T-helper 1 cell treated with Interleukin-12 subunit alpha and Interleukin-12 subunit beta and Interleukin-4 antibody, amounts not matched to agents 30 ng/mL and 1 ng/mL, for 36 hours (primary cell): ENCODE data around the gene MRPL33. TPM values are rescaled to one million over a fixed set of nuclear protein-coding genes. Genes with fewer than 3 reads are reported as not detected.

Experiments used
- intact Hi-C: fragments of 100-400 bp; cut with micrococcal nuclease; formaldehyde crosslinking; loops from one replicate; pipeline ENCODE4 v1.15.1; 2024
- total RNA-seq: library from RNA; stranded (reverse); gene quantifications from 2 replicates; pipeline ENCODE4 v1.2.3, GENCODE V29; 2022

Gene MRPL33
- total RNA-seq, 1 donor from 2014 or later, result 33.4 TPM

DNA sequence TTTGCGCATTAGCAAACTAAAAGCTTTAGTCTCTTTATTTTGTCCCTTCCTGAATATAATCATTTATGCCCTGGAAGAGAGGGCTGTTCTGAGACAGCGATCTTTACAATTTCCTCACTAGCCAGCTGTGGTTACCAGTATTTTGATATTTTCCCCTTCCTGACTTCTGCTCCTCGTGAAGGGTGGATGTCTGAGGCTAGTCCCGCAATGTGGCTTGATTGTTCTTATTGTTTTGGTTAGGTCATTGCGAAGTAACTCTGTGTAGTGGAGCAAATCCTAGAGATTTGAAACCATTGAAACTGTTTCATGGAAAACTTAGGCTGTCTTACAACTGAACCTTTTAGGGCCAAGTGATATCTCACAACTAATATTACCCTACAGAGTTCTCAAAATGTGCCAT, 2.4 kb downstream of the MRPL33 start:
- intact Hi-C loops, result loop anchor here (5.0 kb wide), 2 partner anchors 183 to 478 kb away; no protein-coding TSS in a partner anchor

DNA sequence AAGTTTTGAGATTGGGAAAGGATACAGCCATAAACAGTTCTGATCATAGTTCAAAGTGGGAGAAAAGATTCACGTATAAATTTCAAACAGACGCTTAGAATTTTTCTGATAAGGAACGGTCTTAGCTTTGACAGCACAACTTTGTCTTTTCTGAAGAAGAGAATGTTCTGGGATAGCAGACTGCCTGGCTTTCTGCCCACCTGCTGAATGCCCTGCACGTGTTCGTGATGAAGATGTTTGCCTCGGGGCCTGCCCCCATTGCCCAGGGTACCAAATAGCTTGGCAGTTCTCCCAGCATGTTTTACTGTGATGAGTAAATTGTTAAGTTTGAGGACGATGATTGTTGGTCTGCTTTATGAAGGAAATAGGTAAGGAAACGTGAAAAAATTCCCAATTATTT, 4.6 kb downstream of the MRPL33 start:
- intact Hi-C loops, result no loop called here

DNA sequence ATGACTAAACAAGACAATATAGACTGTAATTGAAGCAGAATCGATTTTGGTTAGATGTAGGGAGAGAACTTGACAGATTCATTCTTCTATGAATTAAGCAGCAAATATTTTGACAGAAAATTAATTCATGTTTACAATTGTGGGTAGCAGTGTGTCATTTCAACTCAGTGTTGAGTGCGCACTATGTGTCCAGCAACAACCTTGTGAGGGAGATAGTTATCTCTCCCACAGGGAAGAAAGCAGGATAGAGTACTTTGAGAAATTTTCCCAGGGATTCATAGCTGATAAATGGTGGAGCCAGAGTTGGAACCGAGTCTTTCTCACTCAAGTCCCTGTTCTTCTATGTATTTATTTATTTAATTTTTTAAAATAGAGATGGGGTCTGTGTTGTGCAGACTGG, 5.2 kb downstream of the MRPL33 start:
- intact Hi-C loops, result no loop called here

DNA sequence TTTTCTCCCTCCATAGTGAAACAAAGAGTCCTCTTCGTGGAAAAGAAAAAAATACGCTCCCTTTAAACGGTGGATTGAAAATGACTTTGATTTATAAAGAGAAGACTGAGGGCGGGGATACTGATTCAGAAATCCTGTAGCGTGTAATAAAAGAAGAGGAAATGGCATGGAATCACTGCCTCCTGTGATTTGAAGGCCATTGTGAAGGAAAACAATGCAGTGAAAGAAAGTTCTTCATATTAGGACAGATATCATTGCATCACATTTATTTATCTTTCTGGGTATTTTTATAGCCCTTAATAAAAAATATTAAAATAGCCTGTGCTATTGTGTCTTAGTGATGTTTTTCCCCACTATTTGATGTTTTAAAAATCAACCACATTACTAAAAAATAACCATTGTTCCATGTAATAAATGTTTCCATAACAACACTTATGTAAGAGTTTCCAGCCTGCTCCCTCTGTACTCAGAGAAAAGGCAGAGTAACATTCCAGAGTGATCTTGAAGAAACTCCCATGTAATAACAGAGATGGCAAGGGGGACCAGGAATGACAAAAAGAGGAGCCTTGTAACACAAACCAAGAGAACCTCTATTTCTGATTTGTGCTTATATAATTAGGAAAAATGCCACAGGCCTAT, 8.0 kb downstream of the MRPL33 start:
- intact Hi-C loops, result no loop called here

DNA sequence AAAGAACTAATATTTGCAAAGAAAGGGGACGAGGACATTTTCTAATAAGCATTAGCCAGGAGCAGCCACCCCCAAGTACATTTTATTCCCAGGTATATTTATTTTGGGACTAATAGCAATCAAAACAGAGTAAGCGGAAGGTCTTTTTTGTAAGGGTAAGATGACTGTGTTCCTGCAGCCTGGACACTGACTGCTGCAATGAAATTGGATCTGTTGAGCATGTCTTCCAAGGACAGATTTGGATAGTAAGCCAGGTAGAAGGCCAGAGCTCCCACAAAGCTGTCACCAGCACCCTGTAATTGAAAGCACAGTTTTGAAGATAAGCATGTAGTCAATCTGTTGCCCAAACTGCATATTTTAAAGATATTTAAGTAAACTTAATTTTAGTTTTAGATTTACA, 10.0 kb downstream of the MRPL33 start:
- intact Hi-C loops, result no loop called here

DNA sequence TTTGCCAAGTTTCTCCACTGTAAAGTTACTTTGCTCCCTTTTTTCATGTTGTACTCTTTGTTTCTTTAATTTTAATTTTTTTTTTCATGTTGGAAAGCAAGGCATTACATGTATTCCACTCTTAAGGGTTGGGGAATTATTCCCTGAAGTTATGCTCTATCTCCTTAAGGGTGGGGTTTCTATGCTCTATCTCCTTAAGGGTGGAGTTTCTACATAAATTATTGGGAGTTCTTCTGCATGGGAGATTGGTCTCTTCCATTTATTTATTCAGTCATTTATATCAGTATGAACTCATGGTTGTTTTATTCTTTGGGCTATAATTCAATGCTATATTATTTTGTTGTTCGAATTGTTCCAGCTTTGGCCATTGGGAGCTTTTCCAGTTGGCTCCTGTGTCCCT, 11.2 kb downstream of the MRPL33 start:
- intact Hi-C loops, result no loop called here

DNA sequence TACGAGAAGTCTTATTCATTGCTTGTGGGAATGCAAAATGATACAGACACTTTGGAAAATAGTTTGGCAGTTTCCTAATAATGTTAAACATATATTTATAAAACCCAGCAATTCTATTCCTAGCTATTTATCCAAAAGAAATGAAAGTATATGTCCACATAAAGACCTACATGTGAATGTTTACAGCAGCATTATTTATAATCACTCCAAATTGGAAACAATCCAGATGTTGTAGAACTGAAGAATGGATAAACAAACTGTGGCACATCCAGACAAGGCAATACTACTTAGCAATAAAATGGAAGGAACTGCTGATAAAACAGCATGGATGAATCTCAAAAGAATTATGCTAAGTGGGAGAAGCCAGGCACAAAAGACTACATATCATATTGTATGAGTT, 19.3 kb downstream of the MRPL33 start:
- intact Hi-C loops, result no loop called here

DNA sequence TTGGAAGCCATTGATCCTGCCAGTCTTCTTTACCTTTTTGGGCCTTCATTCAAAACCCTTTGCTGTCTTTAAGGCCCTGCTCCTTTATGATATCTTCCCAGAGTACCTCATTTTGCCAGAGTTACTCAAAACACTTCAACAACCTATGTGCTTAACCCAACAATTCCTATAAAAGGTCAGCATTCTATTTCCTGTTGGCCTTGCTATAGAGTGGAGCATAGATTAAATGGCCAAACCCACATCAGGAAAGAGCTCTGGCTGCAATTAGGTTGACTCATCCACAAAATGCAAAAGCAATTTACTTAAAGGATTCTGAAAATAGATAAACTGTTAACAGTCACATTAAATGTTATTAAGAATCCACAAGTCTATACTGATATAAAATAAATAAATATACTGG, 21.2 kb downstream of the MRPL33 start:
- intact Hi-C loops, result no loop called here

DNA sequence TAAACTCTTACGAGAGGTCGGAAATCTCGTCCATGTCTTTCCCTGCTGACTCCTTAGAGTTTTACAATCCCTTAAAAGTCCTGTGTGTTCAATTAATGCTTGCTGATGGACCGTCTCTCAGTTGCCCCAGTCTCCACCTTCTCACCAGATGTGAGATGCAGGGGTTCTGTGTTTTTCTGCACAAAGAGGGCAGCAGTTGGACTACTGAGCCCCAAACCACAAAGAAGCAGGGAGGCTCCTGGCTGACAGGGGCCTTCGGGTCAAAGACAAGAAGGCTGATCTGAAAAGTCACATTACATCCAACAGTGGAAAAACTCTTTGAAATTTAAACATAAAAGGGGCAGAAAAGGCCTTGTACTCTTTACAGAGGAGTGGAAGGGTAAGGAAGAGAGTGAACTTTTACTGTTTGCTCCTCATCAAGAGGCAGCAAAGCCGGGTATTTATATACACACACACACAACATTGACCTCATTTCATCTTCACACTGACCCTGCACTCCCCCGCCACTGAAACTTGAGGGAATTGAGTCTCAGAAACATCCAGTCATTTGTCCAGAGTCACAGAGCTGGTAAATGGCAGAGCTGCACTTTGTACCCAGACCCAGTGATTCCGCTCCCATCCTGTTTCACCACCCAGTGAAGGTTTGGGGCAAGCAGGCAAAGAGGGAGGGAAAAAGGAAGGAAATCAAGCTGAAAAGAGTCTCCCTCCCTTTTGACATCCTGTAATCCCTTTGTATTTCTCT, 23.7 kb downstream of the MRPL33 start:
- intact Hi-C loops, result no loop called here

DNA sequence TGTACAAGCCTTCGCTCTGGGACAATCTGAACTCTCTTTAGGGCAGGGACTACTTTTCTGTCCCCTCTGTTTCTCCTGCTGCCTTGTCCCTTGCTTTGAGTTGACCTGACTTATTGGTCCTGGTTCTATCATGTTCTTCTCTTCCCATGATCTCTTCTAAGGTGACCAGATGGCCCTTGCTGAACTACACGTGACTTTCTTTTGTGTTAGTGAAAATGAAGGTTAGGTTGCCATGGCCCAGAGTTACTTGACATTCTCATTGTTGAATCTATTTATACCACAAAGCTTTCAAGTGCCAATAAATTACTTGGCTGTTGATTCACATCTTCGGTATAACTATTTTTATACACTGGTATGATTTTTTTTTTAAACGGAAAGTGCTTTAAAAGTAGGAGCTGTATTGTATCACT, 24.4 kb downstream of the MRPL33 start:
- intact Hi-C loops, result no loop called here

DNA sequence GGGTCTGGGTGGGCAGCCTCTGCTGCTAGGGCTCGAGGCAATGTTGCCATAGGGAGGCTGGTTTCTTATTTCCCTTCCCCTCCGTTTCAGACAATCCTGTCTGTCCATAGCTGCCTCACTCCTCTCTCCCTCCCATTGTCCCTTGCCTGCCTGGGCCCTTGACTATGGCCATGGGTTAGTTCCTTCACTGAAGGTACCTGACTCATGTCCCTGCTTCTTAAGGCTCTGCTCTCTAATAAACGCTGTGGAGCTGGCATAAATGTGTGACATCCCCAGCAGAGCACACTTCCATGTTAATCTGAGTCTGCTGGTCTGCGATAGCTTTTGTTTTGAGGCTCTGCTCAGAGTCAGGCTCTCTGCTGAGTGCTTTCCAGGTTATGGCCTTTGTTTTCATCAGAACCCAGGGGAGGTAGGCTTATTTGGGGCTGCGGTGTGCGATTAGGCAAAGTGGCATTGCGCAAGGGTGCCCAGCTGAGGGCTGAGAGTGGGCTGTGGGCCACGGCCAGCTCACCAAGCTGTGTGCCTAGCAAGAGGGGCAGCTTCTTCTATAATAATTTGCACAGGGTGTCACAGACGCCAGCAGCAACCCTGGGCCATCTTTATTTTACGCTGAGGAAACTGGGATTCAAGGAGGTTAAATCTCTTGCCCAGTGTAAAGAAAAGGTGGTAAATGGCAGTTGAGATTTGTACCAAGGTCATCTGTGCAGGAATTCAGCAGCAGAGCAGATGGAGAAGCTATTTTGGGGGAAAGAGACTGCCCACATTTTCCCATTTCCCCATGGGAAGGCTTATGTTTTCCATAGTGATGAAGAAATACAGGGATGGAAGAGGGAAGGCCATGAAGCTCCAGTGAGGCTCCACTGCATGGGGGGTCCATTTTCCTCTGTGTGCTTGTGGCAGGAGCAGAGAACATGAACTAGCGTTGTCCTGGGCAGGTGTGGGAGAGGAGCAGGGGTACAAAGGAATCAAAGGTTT, 25.6 kb downstream of the MRPL33 start:
- intact Hi-C loops, result no loop called here

DNA sequence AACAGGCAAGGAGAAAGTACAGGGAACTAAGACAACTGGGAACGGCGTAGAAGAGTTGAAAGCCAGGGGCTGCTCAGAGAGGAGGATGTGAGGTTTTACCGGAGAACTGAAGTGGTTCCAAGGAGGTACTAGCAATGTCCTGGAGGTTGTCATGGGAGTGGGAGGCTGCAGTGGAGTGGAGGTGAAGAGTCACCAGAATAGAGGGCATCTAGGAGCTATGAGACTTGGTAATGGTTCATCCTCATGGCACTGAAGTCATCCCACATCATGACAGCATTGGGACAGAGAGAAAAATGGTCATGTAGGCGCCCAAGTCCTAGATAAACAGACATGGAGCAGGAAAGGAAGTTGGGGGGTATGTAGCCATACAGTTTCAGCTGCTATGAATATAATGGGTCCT, 26.3 kb downstream of the MRPL33 start:
- intact Hi-C loops, result no loop called here

DNA sequence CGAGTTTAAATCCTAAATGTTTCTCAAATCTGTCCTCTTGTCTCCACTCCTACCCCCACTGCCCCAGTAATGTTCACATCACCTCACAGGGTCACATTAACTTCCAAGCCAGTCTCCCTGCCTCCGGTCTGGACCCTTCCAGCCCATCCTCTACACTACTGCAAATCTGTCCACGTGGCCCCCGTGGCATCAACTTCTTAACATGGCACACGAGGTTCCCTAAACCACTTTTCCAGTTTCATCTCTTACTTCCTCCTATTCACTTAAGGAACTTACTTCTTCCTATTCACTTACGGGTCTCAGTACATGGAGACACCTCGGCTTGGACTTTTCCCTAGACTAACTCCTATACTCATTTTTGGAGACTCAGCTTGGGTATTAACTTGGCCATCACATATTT, 27.0 kb downstream of the MRPL33 start:
- intact Hi-C loops, result no loop called here

DNA sequence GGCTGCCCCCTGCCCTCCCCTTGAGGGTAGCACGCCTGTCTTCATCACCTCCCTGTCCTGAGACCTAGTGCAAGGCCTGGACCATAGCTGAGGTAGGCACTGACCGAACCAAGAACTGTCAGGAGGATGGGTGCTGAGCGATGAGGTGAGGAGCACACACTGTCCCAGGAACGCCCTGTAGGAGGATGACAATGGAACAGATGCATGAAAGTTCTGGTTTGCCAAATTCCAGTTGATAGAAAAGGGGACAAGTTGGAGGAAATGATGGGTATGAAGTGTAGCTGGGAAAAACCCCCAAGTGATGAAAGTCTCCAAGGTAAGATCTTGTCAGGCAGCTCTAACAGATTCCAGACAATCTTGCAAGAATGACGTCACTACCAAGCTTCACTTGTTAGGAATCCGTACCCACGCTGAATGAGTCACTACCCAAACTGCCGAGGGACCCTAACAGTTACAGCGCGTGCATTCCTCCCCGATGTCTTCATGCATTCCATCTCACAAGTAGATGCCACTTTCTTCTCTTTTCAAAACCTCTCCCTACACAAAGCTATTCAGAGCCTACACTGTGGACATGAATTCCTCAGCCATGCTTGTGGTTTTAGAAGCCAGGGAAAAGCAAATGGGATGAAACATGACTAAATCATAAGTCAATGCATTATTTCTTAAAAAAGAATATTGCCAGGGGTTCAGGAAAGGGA, 27.6 kb downstream of the MRPL33 start:
- intact Hi-C loops, result no loop called here

DNA sequence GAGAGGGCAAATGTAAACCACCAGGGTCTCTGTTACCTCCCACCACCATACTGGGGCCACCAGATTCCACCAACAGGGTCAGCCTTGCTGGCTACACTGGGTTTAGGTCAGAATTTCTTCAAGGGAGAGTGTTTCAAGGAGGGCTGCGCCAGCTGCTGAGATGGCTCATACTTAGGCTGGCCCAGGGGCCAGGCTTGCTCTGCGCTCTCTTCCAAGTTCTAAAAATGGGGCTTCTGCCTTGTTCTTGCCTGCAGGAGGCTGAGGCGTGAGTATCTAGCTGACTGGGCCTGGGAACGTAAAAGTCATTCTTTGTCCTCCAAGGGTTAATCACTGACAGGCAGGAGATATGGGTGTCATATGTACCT, 28.1 kb downstream of the MRPL33 start:
- intact Hi-C loops, result no loop called here

DNA sequence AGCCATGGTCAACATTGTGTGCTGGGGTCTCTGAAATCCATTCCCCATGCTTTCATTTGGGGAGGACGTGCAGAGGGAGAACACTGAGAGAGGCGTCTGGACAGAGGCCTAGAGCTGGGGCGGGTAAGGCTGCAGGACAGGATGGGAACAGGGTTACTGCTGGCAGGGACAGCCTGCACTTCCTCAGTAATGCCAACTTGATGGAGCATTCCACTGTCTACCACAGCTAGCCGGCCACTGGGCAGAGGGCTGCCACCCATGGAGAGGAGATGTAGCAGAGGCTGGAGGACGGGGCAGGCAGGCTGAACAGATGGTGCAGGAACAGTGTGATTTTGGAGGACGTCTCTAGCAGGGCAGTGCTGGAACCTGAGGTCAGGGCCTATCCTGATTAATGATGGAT, 29.3 kb downstream of the MRPL33 start:
- intact Hi-C loops, result no loop called here

DNA sequence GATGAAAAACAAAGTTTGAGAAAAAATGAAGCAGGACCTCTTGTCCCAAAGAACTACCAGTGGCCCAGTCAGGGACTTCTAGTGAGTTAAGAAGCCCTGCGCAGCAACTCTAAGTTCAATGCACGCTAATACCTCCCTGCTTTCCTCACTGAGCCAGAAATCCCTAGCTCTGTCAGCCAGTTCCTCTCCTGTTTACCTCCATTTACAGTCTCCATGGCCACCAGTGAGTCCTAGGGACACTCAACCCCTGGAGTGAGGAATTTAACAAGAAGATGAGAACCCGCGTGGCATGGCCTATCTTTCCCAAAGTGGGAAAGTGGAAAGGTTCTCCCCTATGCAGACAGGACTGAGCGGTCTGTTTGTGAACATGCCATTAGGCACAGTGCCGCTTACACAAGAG, 31.0 kb downstream of the MRPL33 start:
- intact Hi-C loops, result no loop called here

DNA sequence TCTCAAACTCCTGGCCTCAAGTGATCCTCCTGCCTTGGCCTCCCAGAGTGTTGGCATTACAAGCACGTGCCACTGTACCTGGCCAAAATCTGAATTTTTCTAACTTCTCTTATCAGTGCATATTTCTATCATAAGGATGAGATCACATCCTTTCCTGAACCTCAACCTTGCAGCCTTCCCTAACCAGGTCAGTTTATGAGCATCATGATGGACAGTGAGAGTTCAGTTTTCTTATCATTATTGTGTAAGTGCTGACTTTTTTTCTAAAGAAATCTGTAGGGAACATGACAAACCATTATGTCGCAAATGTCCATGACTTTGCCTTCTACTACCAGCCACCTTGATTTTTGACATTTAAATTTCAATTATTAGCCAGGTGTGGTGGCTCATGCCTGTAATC, 31.5 kb downstream of the MRPL33 start:
- intact Hi-C loops, result no loop called here

DNA sequence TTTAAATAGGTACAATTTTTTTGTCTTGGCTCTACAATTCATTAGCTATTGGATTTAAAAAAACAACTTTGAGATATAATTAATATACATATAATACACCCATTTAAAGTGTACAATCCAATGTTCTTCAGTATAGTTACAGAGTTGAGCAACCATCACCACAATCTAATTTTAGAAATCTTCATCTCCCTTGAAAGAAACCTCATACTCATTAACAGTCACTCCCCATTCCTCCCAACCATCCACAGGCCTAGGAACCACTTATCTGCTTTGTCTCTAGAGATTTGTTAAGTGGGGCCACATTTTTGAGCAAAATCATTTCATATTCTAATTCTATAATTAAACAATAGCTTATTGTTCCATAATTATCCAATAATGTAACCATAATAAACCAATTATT, 32.6 kb downstream of the MRPL33 start:
- intact Hi-C loops, result no loop called here

DNA sequence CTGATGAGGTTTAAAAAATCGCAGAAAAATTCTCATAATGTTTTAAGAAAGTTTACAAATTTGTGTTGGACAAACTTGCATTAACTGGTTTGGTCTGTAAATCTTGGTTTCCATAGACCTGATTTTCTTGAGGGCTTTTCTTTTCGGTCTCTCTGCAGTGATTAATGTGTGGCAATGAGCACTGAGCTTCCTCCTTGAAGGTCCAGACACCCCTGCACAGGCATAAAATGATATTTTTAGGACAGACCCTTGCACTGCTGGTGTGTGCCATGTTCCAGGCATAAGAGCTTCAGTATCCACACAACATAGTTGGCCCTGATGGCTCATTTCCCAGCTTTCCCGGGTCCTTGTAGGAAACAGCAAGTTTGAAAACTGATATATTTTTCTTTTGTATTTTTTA, 33.7 kb downstream of the MRPL33 start:
- intact Hi-C loops, result no loop called here

DNA sequence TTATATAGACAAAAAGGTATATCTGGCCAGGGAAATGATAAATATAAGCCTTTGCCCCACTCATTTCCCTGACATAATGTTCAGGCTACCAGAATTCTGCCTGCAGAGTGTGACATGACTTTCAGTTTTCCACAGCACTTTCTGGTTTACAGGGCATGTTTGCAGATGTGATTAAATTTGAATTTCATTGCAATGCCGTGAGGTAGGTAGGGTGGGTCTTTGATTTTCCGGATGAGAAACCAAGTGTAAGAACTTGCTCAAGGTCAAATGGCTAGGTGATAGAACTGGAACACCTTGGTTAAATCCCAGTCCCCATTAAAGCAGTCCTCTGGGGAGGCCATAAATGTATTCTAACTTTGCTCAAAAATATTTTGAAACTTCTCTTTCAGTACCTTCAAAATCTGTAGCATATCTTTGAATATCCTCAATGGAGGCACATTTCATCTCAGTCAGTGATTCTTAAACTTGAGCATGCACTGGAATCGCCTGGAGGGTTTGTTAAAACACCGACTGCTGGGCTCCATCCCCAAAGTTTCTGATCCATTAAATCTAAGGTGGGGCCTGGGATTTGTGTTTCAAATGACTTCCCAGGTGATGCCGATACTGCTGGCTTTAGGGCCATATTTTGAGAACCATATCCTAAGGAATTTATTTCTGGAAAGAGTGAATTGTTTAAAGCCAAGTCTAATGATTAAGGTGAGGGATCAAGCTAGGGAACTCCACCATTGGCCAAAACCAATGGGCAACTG, 35.0 kb downstream of the MRPL33 start:
- intact Hi-C loops, result no loop called here
